H1 (cell line): ENCODE data around the gene ISOC1. TPM values are rescaled to one million over a fixed set of nuclear protein-coding genes. Genes with fewer than 3 reads are reported as not detected.

ENCODE experiments used
- CTCF ChIA-PET: fragments of 300-600 bp; sonication (Branson Sonifier 250); formaldehyde crosslinking; loops from one replicate; lab custom pipeline; 2021; ENCODE audit not compliant: partially characterized antibody; lab: Charles Lee
- POLR2A ChIA-PET: fragments of 300-600 bp; sonication (Branson Sonifier 250); formaldehyde crosslinking; loops from one replicate; lab custom pipeline; 2021; ENCODE audit warnings: inconsistent platforms; ENCODE audit not compliant: partially characterized antibody; lab: Charles Lee
- DNase-seq, 2 experiments: peaks; one replicate each; pipeline versions ENCODE4 v3.0.0 to v3.0.0-alpha.2; 2010 to 2022; ENCODE audit warnings: low spot score in 2 of 2, low read depth in 1 of 2, mixed read lengths in 1 of 2
- FAIRE-seq: peaks from 2 replicates; lab custom pipeline; 2011; peaks lifted over from hg19 to GRCh38; lab: Jason Lieb, UNC
- H2AFZ ChIP-seq: 2 replicates; pipeline ENCODE4 v1.8.1; 2012; ENCODE audit warnings: low read length, inconsistent platforms
- H2AK5ac ChIP-seq: 2 replicates; pipeline ENCODE4 v1.6.1; 2013; ENCODE audit warnings: low read depth, low read length
- H2BK120ac ChIP-seq: replicated peaks from 2 replicates; pipeline ENCODE3; 2013; ENCODE audit warnings: low read depth, low read length, inconsistent platforms
- H2BK12ac ChIP-seq: 2 replicates; pipeline ENCODE4 v1.6.1; 2013; ENCODE audit warnings: low read depth, low read length
- H2BK15ac ChIP-seq: 2 replicates; pipeline ENCODE4 v1.6.1; 2013; ENCODE audit warnings: low read length
- H2BK20ac ChIP-seq: 2 replicates; pipeline ENCODE4 v1.6.1; 2013; ENCODE audit warnings: low read length
- H2BK5ac ChIP-seq: 2 replicates; pipeline ENCODE4 v1.6.1; 2013; ENCODE audit warnings: low read depth, low read length
- H3K14ac ChIP-seq: 2 replicates; pipeline ENCODE4 v1.6.1; 2013; ENCODE audit warnings: inconsistent platforms; ENCODE audit not compliant: insufficient read length
- H3K18ac ChIP-seq: 2 replicates; pipeline ENCODE4 v1.6.1; 2013; ENCODE audit warnings: low read length; ENCODE audit errors: extremely low read depth
- H3K23ac ChIP-seq: 2 replicates; pipeline ENCODE4 v1.6.1; 2013; ENCODE audit warnings: inconsistent platforms; ENCODE audit not compliant: insufficient read length
- H3K23me2 ChIP-seq: 2 replicates; pipeline ENCODE4 v1.6.1; 2013; ENCODE audit warnings: low read depth, low read length
- H3K27ac ChIP-seq: 2 replicates; pipeline ENCODE4 v1.6.1; 2011; ENCODE audit warnings: low read depth, low read length, inconsistent platforms
- H3K27me3 ChIP-seq, 4 experiments: replicated peaks in 1 of 4; 1 replicate in 1 of 4; 2 replicates in 3 of 4; pipeline versions ENCODE4 v1.6.1 to v1.8.1; 2011 to 2013; ENCODE audit warnings: low read length in 3 of 4, mild to moderate bottlenecking in 3 of 4, inconsistent platforms in 2 of 4, mixed read lengths in 2 of 4, moderate library complexity in 1 of 4; ENCODE audit not compliant: control insufficient read depth in 3 of 4, insufficient read depth in 3 of 4; ENCODE audit errors: extremely low read depth in 1 of 4
- H3K36me3 ChIP-seq, 4 experiments: 2 replicates each; pipeline versions ENCODE4 v1.6.1 to v1.8.1; 2011 to 2013; ENCODE audit warnings: mild to moderate bottlenecking in 4 of 4, low read length in 3 of 4, moderate library complexity in 2 of 4, control low read depth in 1 of 4, inconsistent platforms in 1 of 4; ENCODE audit not compliant: insufficient read depth in 4 of 4, control insufficient read depth in 2 of 4
- H3K4ac ChIP-seq: replicated peaks from 2 replicates; pipeline ENCODE3; 2013; ENCODE audit warnings: low read length, low read depth, mixed read lengths, inconsistent platforms; ENCODE audit not compliant: insufficient read length
- H3K4me1 ChIP-seq, 4 experiments: replicated peaks in 1 of 4; 1 replicate in 1 of 4; 2 replicates in 3 of 4; pipeline versions ENCODE4 v1.6.1 to v1.8.1; 2011 to 2013; ENCODE audit warnings: low read length in 3 of 4, inconsistent platforms in 2 of 4, mixed read lengths in 1 of 4; ENCODE audit not compliant: insufficient read depth in 4 of 4, control insufficient read depth in 3 of 4
- H3K4me2 ChIP-seq, 2 experiments: 2 replicates each; pipeline versions ENCODE4 v1.6.1 to v1.8.1; 2011 to 2013; ENCODE audit warnings: low read depth in 2 of 2, low read length in 2 of 2, control low read depth in 1 of 2, inconsistent platforms in 1 of 2, mild to moderate bottlenecking in 1 of 2; ENCODE audit not compliant: insufficient read depth in 1 of 2
- H3K4me3 ChIP-seq, 4 experiments: fragments of 200-600, 300-600 bp in 1 of 4; sonication (generic), shearing (Covaris generic), sonication (Bioruptor Twin) in 1 of 4; 2 replicates each; pipeline versions ENCODE4 v1.5.1 to v1.8.1; 2011 to 2016; ENCODE audit warnings: low read length in 4 of 4, low read depth in 3 of 4, control low read depth in 2 of 4, inconsistent platforms in 2 of 4, mild to moderate bottlenecking in 2 of 4, mixed read lengths in 1 of 4, moderate library complexity in 1 of 4; ENCODE audit not compliant: insufficient read depth in 2 of 4; ENCODE audit errors: extremely low read depth in 1 of 4
- H3K56ac ChIP-seq: replicated peaks from 2 replicates; pipeline ENCODE3; 2013; ENCODE audit warnings: low read depth, mild to moderate bottlenecking, mixed read lengths, low read length, inconsistent platforms; ENCODE audit not compliant: insufficient read length
- H3K79me1 ChIP-seq: 2 replicates; pipeline ENCODE4 v1.6.1; 2013; ENCODE audit warnings: low read depth, low read length, control low read depth
- H3K79me2 ChIP-seq, 2 experiments: 2 replicates each; pipeline versions ENCODE4 v1.6.1 to v1.8.1; 2012 to 2013; ENCODE audit warnings: low read length in 2 of 2, mild to moderate bottlenecking in 2 of 2, inconsistent platforms in 1 of 2; ENCODE audit not compliant: insufficient read depth in 2 of 2, control insufficient read depth in 1 of 2
- H3K9ac ChIP-seq, 4 experiments: replicated peaks in 1 of 4; 1 replicate in 1 of 4; 2 replicates in 3 of 4; pipeline versions ENCODE4 v1.6.1 to v1.8.1; 2011 to 2013; ENCODE audit warnings: low read depth in 3 of 4, low read length in 3 of 4, control low read depth in 2 of 4, mild to moderate bottlenecking in 2 of 4, moderate library complexity in 2 of 4, inconsistent platforms in 1 of 4; ENCODE audit errors: extremely low read depth in 1 of 4
- H3K9me3 ChIP-seq, 2 experiments: 2 replicates each; pipeline versions ENCODE4 v1.6.1 to v1.8.1; 2012 to 2013; ENCODE audit warnings: mild to moderate bottlenecking in 2 of 2, moderate library complexity in 2 of 2, control low read depth in 1 of 2, inconsistent platforms in 1 of 2, low read depth in 1 of 2, low read length in 1 of 2, mixed read lengths in 1 of 2; ENCODE audit not compliant: insufficient read depth in 2 of 2
- H4K20me1 ChIP-seq, 2 experiments: replicated peaks in 1 of 2; 2 replicates each; pipeline versions ENCODE3 to v1.8.1; 2011 to 2013; ENCODE audit warnings: inconsistent platforms in 2 of 2, low read length in 2 of 2, mild to moderate bottlenecking in 1 of 2; ENCODE audit not compliant: insufficient read depth in 2 of 2, control insufficient read depth in 1 of 2
- H4K5ac ChIP-seq: 2 replicates; pipeline ENCODE4 v1.6.1; 2013; ENCODE audit warnings: low read length, low read depth, mixed read lengths, inconsistent platforms; ENCODE audit not compliant: insufficient read length
- H4K8ac ChIP-seq: 2 replicates; pipeline ENCODE4 v1.8.0; 2013; ENCODE audit warnings: mild to moderate bottlenecking, moderate library complexity, low read length, inconsistent platforms; ENCODE audit not compliant: insufficient read depth; ENCODE audit errors: extremely low read depth
- H4K91ac ChIP-seq: replicated peaks from 2 replicates; pipeline ENCODE3; 2013; ENCODE audit warnings: low read length, mixed read lengths, inconsistent platforms; ENCODE audit not compliant: insufficient read length
- CBX5 ChIP-seq: fragments of 300-800, 300-1000 bp; sonication (generic); IDR thresholded peaks from 2 replicates; pipeline ENCODE4 v1.7.1; 2016; ENCODE audit warnings: antibody characterized with exemption, low read length, low read depth
- CEBPB ChIP-seq: IDR thresholded peaks from 2 replicates; pipeline ENCODE4 v1.6.1; 2012; ENCODE audit warnings: low read depth, low read length
- CHD1 ChIP-seq: IDR thresholded peaks from 2 replicates; pipeline ENCODE4 v1.6.1; 2012; ENCODE audit warnings: low read depth, low read length, improper control_type of control experiment
- EP300 ChIP-seq, 2 experiments: IDR thresholded peaks; 1 replicate in 1 of 2; 2 replicates in 1 of 2; pipeline ENCODE4 v1.6.1; 2011 to 2012; ENCODE audit warnings: low read depth in 2 of 2, low read length in 2 of 2, mild to moderate bottlenecking in 2 of 2, borderline replicate concordance in 1 of 2, inconsistent platforms in 1 of 2, moderate library complexity in 1 of 2
- KDM4A ChIP-seq: IDR thresholded peaks from one replicate; pipeline ENCODE4 v1.7.1; 2012; ENCODE audit warnings: low read depth, mild to moderate bottlenecking, moderate library complexity, low read length, inconsistent platforms; ENCODE audit not compliant: severe bottlenecking
- POLR2A ChIP-seq, 2 experiments: IDR thresholded peaks; 1 replicate in 1 of 2; 2 replicates in 1 of 2; pipeline ENCODE4 v1.6.1; 2011; ENCODE audit warnings: low read depth in 2 of 2, low read length in 2 of 2, mild to moderate bottlenecking in 2 of 2; ENCODE audit errors: control extremely low read depth in 1 of 2
- POLR2AphosphoS5 ChIP-seq: IDR thresholded peaks from 2 replicates; pipeline ENCODE4 v1.6.1; 2011; ENCODE audit warnings: low read depth, low read length
- RNF2 ChIP-seq: fragments of 200-900, 300-1000 bp; sonication (generic); IDR thresholded peaks from 2 replicates; pipeline ENCODE4 v1.7.1; 2016; ENCODE audit warnings: borderline replicate concordance, low read depth, mild to moderate bottlenecking, antibody characterized with exemption, low read length; ENCODE audit not compliant: poor library complexity, severe bottlenecking; ENCODE audit errors: missing control alignments
- SAP30 ChIP-seq: fragments of 300-600 bp; sonication (generic); IDR thresholded peaks from 2 replicates; pipeline ENCODE4 v1.7.1; 2012; ENCODE audit warnings: low read length, moderate library complexity, mild to moderate bottlenecking, inconsistent platforms; ENCODE audit not compliant: insufficient read depth, insufficient replicate concordance
- SP4 ChIP-seq: IDR thresholded peaks from 2 replicates; pipeline ENCODE4 v1.6.1; 2012; ENCODE audit warnings: low read length, inconsistent platforms
- SUZ12 ChIP-seq: fragments of 200-600 bp; sonication (generic); IDR thresholded peaks from 2 replicates; pipeline ENCODE4 v1.6.1; 2012; ENCODE audit warnings: mild to moderate bottlenecking, inconsistent platforms, low read length, moderate library complexity, mixed read lengths
- TAF7 ChIP-seq: optimal IDR thresholded peaks from 2 replicates; pipeline ENCODE3; 2011; ENCODE audit warnings: low read depth, mild to moderate bottlenecking, inconsistent platforms, low read length, moderate library complexity, borderline replicate concordance
- TCF12 ChIP-seq: IDR thresholded peaks from 2 replicates; pipeline ENCODE4 v1.6.1; 2011; ENCODE audit warnings: low read depth, mild to moderate bottlenecking, low read length
- YY1 ChIP-seq: IDR thresholded peaks from 2 replicates; pipeline ENCODE4 v1.6.1; 2011; ENCODE audit warnings: low read depth, mild to moderate bottlenecking, low read length
- WGBS, 2 experiments: shearing (Covaris generic) in 1 of 2; methylation state at CpG; one replicate each; pipeline versions ENCODE4 v1.1.6 to v1.1.7; 2013 to 2015; ENCODE audit warnings: low lambda C conversion rate in 2 of 2, mixed read lengths in 2 of 2, inconsistent platforms in 1 of 2, low coverage in 1 of 2, missing lambda C conversion rate in 1 of 2; ENCODE audit not compliant: insufficient replicate concordance in 2 of 2, insufficient coverage in 1 of 2, insufficient read length in 1 of 2; ENCODE audit errors: extremely low coverage in 1 of 2, missing lambda C conversion rate in 1 of 2; 5-methylcytosine and 5-hydroxymethylcytosine counted together
- polyA plus RNA-seq, 7 experiments: library from polyadenylated mRNA; depleted of rRNA in 3 of 7; stranded (reverse) in 5 of 7; unstranded in 2 of 7; fragments of >200 nt in 5 of 7; fragments of 200-250 nt in 2 of 7; gene quantifications; 1 replicate in 5 of 7; 2 replicates in 1 of 7; 4 replicates in 1 of 7; pipeline versions ENCODE4 v1.2.1 to v1.2.3, GENCODE V29; 2011 to 2013; ENCODE audit warnings: missing spikeins in 2 of 7, mixed read lengths in 2 of 7
- total RNA-seq: library from RNA; stranded (reverse); fragmentation: NEBNext Ultra II Directional; extraction: Animal tissue kit (Norgen Biotek cat#: 25700); gene quantifications from 2 replicates; pipeline ENCODE4 v1.2.1, GENCODE V29; 2021

The ISOC1 gene
- total and polyA plus RNA-seq, 2 of the 8 experiments (the other 6 are each of a cell fraction or from before 2014, with no cell fraction given) = 27.7 to 34.9 TPM

GRCh38 chr5:129118826-129119225, 24.3 kb downstream of the ISOC1 start:
- Histone ChIP-seq H4K20me1 (no peaks in the 10 kb centered on the region), H2AK5ac (no peak overlapping the region), H2BK15ac (no peak overlapping the region), H3K27ac (no peak overlapping the region), H3K4me3 (no peak overlapping the region), H3K18ac (no peak overlapping the region), H3K56ac (no peak overlapping the region), H3K79me1 (no peaks in the 10 kb centered on the region), H4K91ac (no peak overlapping the region), H3K4ac (no peak overlapping the region), H3K9ac (no peak overlapping the region), H3K23me2 (no peaks in the 10 kb centered on the region), H3K79me2 (no peaks in the 10 kb centered on the region), H3K36me3 (no peaks in the 10 kb centered on the region), H3K27me3 (no peaks in the 10 kb centered on the region), H2BK5ac (no peak overlapping the region), H2BK120ac (no peak overlapping the region), H3K14ac (no peak overlapping the region), H3K4me2 (no peak overlapping the region), H3K23ac (no peak overlapping the region), H2AFZ (no peak overlapping the region), H2BK12ac (no peak overlapping the region), H2BK20ac (no peak overlapping the region), H4K8ac (no peak overlapping the region), H4K5ac (no peak overlapping the region), H3K4me1 (peaks cover 0 to 9% (median 5%) of the 10 kb centered on the region in 4 experiments; a peak in 4 of 7 replicates), H3K9me3 (no peaks in the 10 kb centered on the region)
- 91% methylated on average over 2 of the region's 2 CpGs; no CpG with 5 or more reads in 1 of the 2 experiments for WGBS, 2 experiments
- FAIRE-seq (no peak), DNase-seq (no peak)
- CTCF ChIA-PET = interaction anchor here (0.6 to 3.3 kb wide), 9 partner anchors 7 to 906 kb away, joined by 3 to 22 read pairs (median 5); no protein-coding TSS in a partner anchor
- POLR2A ChIA-PET = no interaction called here
- TF ChIP-seq CHD1 (no peak), YY1 (no peak), POLR2A (IDR thresholded peaks at IDR 0.05; ENCODE audit: control extremely low read depth in 1 of 2, low read depth in 2 of 2, low read length in 2 of 2) (no peak), KDM4A (no peak), SAP30 (no peak), TCF12 (no peak), SP4 (no peak), EP300 (IDR thresholded peaks at IDR 0.05; ENCODE audit: borderline replicate concordance in 1 of 2, low read depth in 2 of 2, low read length in 2 of 2) (no peak), SUZ12 (no peak), POLR2AphosphoS5 (no peak), CEBPB (no peak), RNF2 (no peak), TAF7 (no peak), CBX5 (no peak)
